NB4 (cell line): ENCODE data around the gene NDUFC2.
"Not testable (repeated sequence)": the region's sequence is repeated elsewhere in the genome, so short reads cannot be mapped to it uniquely, and the experiment has no call there.

Experiments
- DNase-seq: peaks from one replicate; pipeline ENCODE4 v3.0.0; 2010; ENCODE audit warnings: low read depth
- H3K4me3 ChIP-seq: one replicate; pipeline ENCODE4 v1.5.1; 2011; ENCODE audit warnings: mild to moderate bottlenecking, low read depth, low read length, moderate library complexity
- CTCF ChIP-seq: IDR thresholded peaks from one replicate; pipeline ENCODE4 v1.5.1; 2012; ENCODE audit warnings: low read depth, low read length
- MAX ChIP-seq: IDR thresholded peaks from 2 replicates; pipeline ENCODE4 v1.6.1; 2011; ENCODE audit warnings: low read depth, low read length
- MYC ChIP-seq: IDR thresholded peaks from 2 replicates; pipeline ENCODE4 v1.6.1; 2011; ENCODE audit warnings: low read depth, low read length
- POLR2A ChIP-seq: IDR thresholded peaks from 2 replicates; pipeline ENCODE4 v1.6.1; 2011; ENCODE audit warnings: mild to moderate bottlenecking; ENCODE audit not compliant: insufficient read length; ENCODE audit errors: extremely low read depth

The NDUFC2 gene

GRCh38 chr11:78061088-78061920 lies 18.4 kb downstream of the NDUFC2 start:
- DNase-seq: peak; percentile 38
- TF ChIP-seq POLR2A (no peak), MAX (no peak), CTCF (no peak), MYC (no peak)
- H3K4me3 ChIP-seq: no peak overlapping the region

- no peak for DNase-seq
- TF ChIP-seq CTCF (no peak), POLR2A (no peak), MYC (no peak), MAX (no peak)
- H3K4me3 ChIP-seq: no peak overlapping the region
These were observed 19.1 kb downstream of the NDUFC2 start for GRCh38 chr11:78060533-78060932.

GRCh38 chr11:78059749-78060328 lies 19.8 kb downstream of the NDUFC2 start:
- H3K4me3 ChIP-seq, DNase-seq: not testable (repeated sequence)

GRCh38 chr11:78057462-78058055 lies 22.1 kb downstream of the NDUFC2 start:
- no peak overlapping the region for H3K4me3 ChIP-seq
- no peak for DNase-seq
- TF ChIP-seq CTCF (no peak), POLR2A (no peak), MYC (no peak), MAX (no peak)

GRCh38 chr11:78056093-78056492 lies 23.6 kb downstream of the NDUFC2 start:
- no peak for DNase-seq
- TF ChIP-seq MAX (no peak), POLR2A (no peak), MYC (no peak), CTCF (no peak)
- no peak overlapping the region for H3K4me3 ChIP-seq

GRCh38 chr11:78054971-78055370 lies 24.7 kb downstream of the NDUFC2 start:
- DNase-seq: no peak
- TF ChIP-seq CTCF (no peak), MAX (no peak), POLR2A (no peak), MYC (no peak)
- H3K4me3 ChIP-seq: no peak overlapping the region
